GM18907 (cell line): ENCODE data around the gene QPRT.
"Not testable (repeated sequence)": the region's sequence is repeated elsewhere in the genome, so short reads cannot be mapped to it uniquely, and the experiment has no call there.

ENCODE experiments used
- ATAC-seq: cut with Tn5 transposase; IDR thresholded peaks from one replicate; pipeline ENCODE4 v1.9.1; 2021; ENCODE audit warnings: mild to moderate bottlenecking, moderate library complexity; ENCODE audit not compliant: unreplicated experiment

QPRT gene

GRCh38 chr16:29744541-29745101 lies 65.6 kb downstream of the QPRT start:
- no peak for ATAC-seq

- peak; percentile 38 for ATAC-seq
Measured at GRCh38 chr16:29745121-29745852, 66.3 kb downstream of the QPRT start.

GRCh38 chr16:29745853-29746345 lies 66.9 kb downstream of the QPRT start, which contains the start of gene C16orf54:
C16orf54 (minus strand) TSS chr16:29745990; CDS start chr16:29744951, 1,039 bp downstream.
- peak; percentile 88 for ATAC-seq

GRCh38 chr16:29746518-29746917 lies 67.5 kb downstream of the QPRT start:
- ATAC-seq = not testable (repeated sequence)
